HG03039 (cell line): ENCODE data around the gene MFF.

Experiments used
- ATAC-seq: cut with Tn5 transposase; IDR thresholded peaks from one replicate; pipeline ENCODE4 v1.9.1; 2021; ENCODE audit warnings: mild to moderate bottlenecking, moderate library complexity; ENCODE audit not compliant: unreplicated experiment

The MFF gene

GRCh38 chr2:227404585-227405271, 79.7 kb downstream of the MFF start:
- ATAC-seq = no peak

- ATAC-seq = no peak
Observed at GRCh38 chr2:227406177-227407031, 81.4 kb downstream of the MFF start.
